Astrocyte of the hippocampus (primary cell): Measurements from ENCODE around the gene DDI1.
"Not testable (repeated sequence)": the region's sequence is repeated elsewhere in the genome, so short reads cannot be mapped to it uniquely, and the experiment has no call there.

Experiments used
- DNase-seq: peaks from one replicate; pipeline ENCODE4 v3.0.0; 2011; ENCODE audit warnings: low read depth, low spot score

Gene DDI1

GRCh38 chr11:104041792-104042191 is 5.4 kb downstream of the DDI1 start:
- no peak for DNase-seq

- no peak for DNase-seq
These were observed 6.7 kb downstream of the DDI1 start for GRCh38 chr11:104043142-104043541.

GRCh38 chr11:104043678-104044239 is 7.3 kb downstream of the DDI1 start:
- DNase-seq: no peak

- no peak for DNase-seq
These were observed 9.9 kb downstream of the DDI1 start for GRCh38 chr11:104046331-104046730.

GRCh38 chr11:104046858-104047257 is 10.4 kb downstream of the DDI1 start:
- DNase-seq: not testable (repeated sequence)

GRCh38 chr11:104049116-104049515 is 12.7 kb downstream of the DDI1 start:
- DNase-seq: no peak

GRCh38 chr11:104051778-104052177 is 15.3 kb downstream of the DDI1 start:
- DNase-seq: no peak

- no peak for DNase-seq
These were observed 17.5 kb downstream of the DDI1 start for GRCh38 chr11:104053743-104054478.

GRCh38 chr11:104054911-104055529 is 18.6 kb downstream of the DDI1 start:
- no peak for DNase-seq

GRCh38 chr11:104055596-104055995 is 19.2 kb downstream of the DDI1 start:
- DNase-seq: no peak

GRCh38 chr11:104057908-104058307 is 21.5 kb downstream of the DDI1 start:
- DNase-seq: no peak

GRCh38 chr11:104058680-104059079 is 22.2 kb downstream of the DDI1 start:
- DNase-seq: no peak

GRCh38 chr11:104060004-104060794 is 23.8 kb downstream of the DDI1 start:
- DNase-seq: peak; percentile 40

- no peak for DNase-seq
These were observed 24.4 kb downstream of the DDI1 start for GRCh38 chr11:104060820-104061219.

GRCh38 chr11:104061853-104062521 is 25.5 kb downstream of the DDI1 start:
- no peak for DNase-seq

GRCh38 chr11:104064034-104064630 is 27.7 kb downstream of the DDI1 start:
- no peak for DNase-seq

GRCh38 chr11:104067534-104067933 is 31.1 kb downstream of the DDI1 start:
- no peak for DNase-seq

- no peak for DNase-seq
These were observed 37.7 kb downstream of the DDI1 start for GRCh38 chr11:104073950-104074705.

- no peak for DNase-seq
These were observed 38.7 kb downstream of the DDI1 start for GRCh38 chr11:104075091-104075490.

- DNase-seq: no peak
These were observed 39.3 kb downstream of the DDI1 start for GRCh38 chr11:104075706-104076105.

- peak; percentile 12 for DNase-seq
These were observed 40.0 kb downstream of the DDI1 start for GRCh38 chr11:104076455-104076854.
